Stimulated activated naive CD8-positive, alpha-beta T cell treated with anti-CD3 and anti-CD28 coated beads, Interleukin-15, Interleukin-2, amounts not matched to agents 100 U/mL and 50 U/mL, for 24 hours (primary cell): ENCODE data around the gene NEK8.
"Not testable (repeated sequence)": the region's sequence is repeated elsewhere in the genome, so short reads cannot be mapped to it uniquely, and the experiment has no call there.

ENCODE experiments used
- ATAC-seq: fragments of 150-1000 bp; cut with Tn5 transposase; one replicate; pipeline ENCODE4 v1.10.0; 2021
- DNase-seq: peaks from one replicate; pipeline ENCODE4 v3.0.0; 2021

The NEK8 gene

GRCh38 chr17:28763804-28764266, 35.2 kb downstream of the NEK8 start:
- DNase-seq (peak; percentile 83), ATAC-seq (peak; percentile 56)

GRCh38 chr17:28765038-28765437, 36.5 kb downstream of the NEK8 start:
- ATAC-seq (no peak), DNase-seq (no peak)

DNA sequence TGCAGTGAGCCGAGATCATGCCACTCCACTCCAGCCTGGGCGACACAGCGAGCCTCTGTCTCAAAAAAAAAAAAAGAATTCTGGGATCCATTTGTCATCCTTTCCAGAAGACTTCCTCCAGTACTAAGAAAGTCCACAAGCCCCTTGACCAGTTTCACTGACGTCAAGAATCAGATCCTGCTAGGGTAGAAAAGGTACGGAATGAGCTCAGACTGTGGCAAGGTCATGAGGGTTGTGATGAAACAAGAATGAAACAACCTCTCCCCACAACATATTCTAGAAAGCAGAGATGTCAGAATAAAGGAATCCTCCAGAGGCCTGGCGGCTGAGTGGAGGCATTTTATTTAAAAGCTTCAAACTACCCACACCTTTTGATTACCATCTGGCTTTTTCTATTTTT, 45.1 kb downstream of the NEK8 start:
- ATAC-seq (no peak), DNase-seq (no peak)

DNA sequence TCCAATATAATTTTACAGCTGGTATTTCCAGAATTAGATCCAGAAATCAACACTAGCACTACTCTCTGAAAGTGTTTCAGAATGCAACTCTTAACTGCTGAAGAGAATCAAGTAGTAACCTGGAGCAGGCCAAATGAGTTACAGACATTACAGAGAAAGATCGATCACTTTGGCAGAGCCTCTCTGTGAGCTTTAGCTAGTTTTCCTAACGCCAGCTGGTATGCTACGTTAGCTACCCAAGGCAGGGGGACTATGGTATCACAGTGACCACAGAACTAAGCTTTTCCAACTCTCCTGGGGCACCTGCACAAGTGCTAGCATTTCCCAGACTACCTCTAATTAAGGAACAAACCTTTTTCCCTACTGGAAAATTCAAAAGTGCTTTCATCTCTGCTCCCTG, 45.6 kb downstream of the NEK8 start:
- ATAC-seq, result no peak
- no peak for DNase-seq

DNA sequence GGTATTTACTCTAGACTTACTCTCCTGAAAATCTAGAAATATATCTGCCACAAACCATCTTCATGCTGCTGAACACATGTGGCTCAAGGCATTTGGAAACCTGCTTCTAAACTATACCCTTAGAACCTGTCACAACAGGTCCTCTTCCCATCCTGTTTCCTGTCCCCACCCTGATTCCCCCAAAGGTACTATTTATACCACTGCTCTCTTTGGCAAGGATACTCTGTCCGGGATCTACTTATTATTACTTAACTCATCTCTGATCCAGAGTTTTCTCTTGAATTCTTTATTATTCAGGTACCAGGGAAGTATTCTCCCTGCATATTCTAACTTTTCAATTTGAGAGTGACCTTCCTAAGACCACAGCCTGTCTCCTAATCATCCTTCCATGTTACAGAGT, 48.6 kb downstream of the NEK8 start:
- DNase-seq, result no peak
- no peak for ATAC-seq

DNA sequence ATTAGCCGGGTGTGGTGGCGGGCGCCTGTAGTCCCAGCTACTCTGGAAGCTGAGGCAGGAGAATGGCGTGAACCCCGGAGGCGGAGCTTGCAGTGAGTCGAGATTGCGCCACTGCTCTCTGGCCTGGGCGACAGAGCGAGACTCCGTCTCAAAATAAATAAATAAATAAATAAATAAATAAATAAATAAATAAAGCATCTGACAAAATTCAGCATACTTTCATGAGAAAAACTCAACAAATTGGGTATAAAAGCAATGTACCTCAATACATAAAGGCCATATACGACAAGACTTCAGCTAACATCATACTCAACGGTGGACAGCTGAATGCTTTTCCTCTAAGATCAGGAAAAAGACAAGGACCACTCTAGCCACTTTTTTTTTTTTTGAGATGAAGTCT, 51.0 kb downstream of the NEK8 start:
- DNase-seq, ATAC-seq: not testable (repeated sequence)

GRCh38 chr17:28783161-28783560, 54.6 kb downstream of the NEK8 start:
- ATAC-seq (no peak), DNase-seq (no peak)

- DNase-seq (no peak), ATAC-seq (no peak)
These were observed 59.5 kb downstream of the NEK8 start for GRCh38 chr17:28788100-28788499.
